ENCODE results near the gene INSRR. TPM values are rescaled to one million over a fixed set of nuclear protein-coding genes. Genes with fewer than 3 reads are reported as not detected.

The INSRR gene
- total and polyA plus RNA-seq, 4 donors = 0.01 TPM; not detected in 3

GRCh38 chr1:156905176-156905575 is 46.3 kb upstream of the INSRR start:
- no peaks in the 10 kb centered on the region for H3K36me3 ChIP-seq (ENCODE audit: control insufficient read depth in 4 of 4, insufficient read depth in 3 of 4, low read depth in 1 of 4, low read length in 3 of 4)
- TF ChIP-seq REST (IDR thresholded peaks at IDR 0.05) (no peak), FOXA2 (IDR thresholded peaks at IDR 0.05) (no peak), GABPA (IDR thresholded peaks at IDR 0.05 in 1 of 2, conservative IDR thresholded peaks at IDR 0.05 in 1 of 2) (no peak), MAX (IDR thresholded peaks at IDR 0.05) (no peak), EGR1 (IDR thresholded peaks at IDR 0.05; ENCODE audit: low read depth in 2 of 2) (no peak), YY1 (IDR thresholded peaks at IDR 0.05) (no peak), SP1 (IDR thresholded peaks at IDR 0.05) (no peak), ZBTB33 (IDR thresholded peaks at IDR 0.05) (no peak), CTCF (IDR thresholded peaks at IDR 0.05; ENCODE audit: low read depth, low read length, missing input control) (no peak), JUND (IDR thresholded peaks at IDR 0.05) (no peak), HNF4A (conservative IDR thresholded peaks at IDR 0.05) (no peak)
- H3K4me1 ChIP-seq (ENCODE audit: control insufficient read depth in 4 of 4, insufficient read depth in 4 of 4, low read length in 3 of 4) = peaks cover 0 to 24% (median 1%) of the 10 kb centered on the region in 4 donors
- no peak overlapping the region for H3K9ac ChIP-seq (ENCODE audit: low read depth in 1 of 2, low read length in 2 of 2)
- no peak for DNase-seq (ENCODE audit: low spot score)
- WGBS = 81% methylated on average over 16 of the region's 16 CpGs
- H3K27me3 ChIP-seq (ENCODE audit: control insufficient read depth in 4 of 4, insufficient read depth in 4 of 4, low read length in 3 of 4) = peaks cover 0 to 3% (median 0%) of the 10 kb centered on the region in 4 donors
- no peaks in the 10 kb centered on the region for H3K9me3 ChIP-seq (ENCODE audit: control insufficient read depth in 4 of 4, low read length in 3 of 4)
- H3K4me3 ChIP-seq (ENCODE audit: low read depth in 1 of 3, low read length in 3 of 3) = no peak overlapping the region
- no peak overlapping the region for H3K27ac ChIP-seq (ENCODE audit: low read depth in 1 of 2, low read length in 2 of 2)

GRCh38 chr1:156904187-156904959 is 45.5 kb upstream of the INSRR start:
- Histone ChIP-seq H3K36me3 (ENCODE audit: control insufficient read depth in 4 of 4, insufficient read depth in 3 of 4, low read depth in 1 of 4, low read length in 3 of 4) (no peaks in the 10 kb centered on the region), H3K4me3 (ENCODE audit: low read depth in 1 of 3, low read length in 3 of 3) (no peak overlapping the region), H3K27me3 (ENCODE audit: control insufficient read depth in 4 of 4, insufficient read depth in 4 of 4, low read length in 3 of 4) (peaks cover 0 to 3% (median 0%) of the 10 kb centered on the region in 4 donors), H3K4me1 (ENCODE audit: control insufficient read depth in 4 of 4, insufficient read depth in 4 of 4, low read length in 3 of 4) (peaks cover 0 to 30% (median 1%) of the 10 kb centered on the region in 4 donors), H3K9me3 (ENCODE audit: control insufficient read depth in 4 of 4, low read length in 3 of 4) (no peaks in the 10 kb centered on the region), H3K27ac (ENCODE audit: low read depth in 1 of 2, low read length in 2 of 2) (no peak overlapping the region), H3K9ac (ENCODE audit: low read depth in 1 of 2, low read length in 2 of 2) (no peak overlapping the region)
- DNase-seq (ENCODE audit: low spot score) = no peak
- WGBS = 79% methylated on average over 19 of the region's 19 CpGs
- TF ChIP-seq YY1 (IDR thresholded peaks at IDR 0.05) (no peak), TAF1 (conservative IDR thresholded peaks at IDR 0.05) (no peak), EGR1 (IDR thresholded peaks at IDR 0.05; ENCODE audit: low read depth in 2 of 2) (no peak), RAD21 (IDR thresholded peaks at IDR 0.05) (no peak), FOXA1 (IDR thresholded peaks at IDR 0.05) (no peak), RXRA (IDR thresholded peaks at IDR 0.05) (no peak), HNF4A (conservative IDR thresholded peaks at IDR 0.05) (no peak), JUND (IDR thresholded peaks at IDR 0.05) (no peak), ZBTB33 (IDR thresholded peaks at IDR 0.05) (no peak), HNF4G (IDR thresholded peaks at IDR 0.05) (no peak), MAX (IDR thresholded peaks at IDR 0.05) (no peak), ATF3 (IDR thresholded peaks at IDR 0.05) (no peak)
